ENCODE results near the gene SSBP2. TPM values are rescaled to one million over a fixed set of nuclear protein-coding genes. Genes with fewer than 3 reads are reported as not detected.

The SSBP2 gene
- total and polyA plus RNA-seq, 4 donors, result 17.2 to 99.9 (median 27.3) TPM

DNA sequence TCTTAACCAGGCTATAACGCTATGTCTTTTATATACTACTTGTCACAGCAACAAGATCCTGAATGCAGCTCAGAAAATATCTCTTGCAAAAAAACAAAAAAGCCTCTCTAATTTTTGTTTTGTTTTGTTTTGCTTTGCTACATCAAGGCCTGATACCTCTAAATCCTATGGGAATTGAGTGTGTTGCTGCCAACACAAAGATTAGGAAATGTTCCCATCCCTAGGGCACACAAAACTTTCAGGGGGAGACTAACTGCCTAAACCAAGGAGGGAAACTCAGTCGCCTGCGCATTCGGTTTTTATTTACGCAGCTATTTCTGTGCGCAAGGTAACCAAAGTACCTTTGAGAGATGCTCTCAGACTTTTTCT is 1.7 kb downstream of the SSBP2 start:
- Histone ChIP-seq H3K36me3 (ENCODE audit: control insufficient read depth in 4 of 4, insufficient read depth in 4 of 4, low read length in 4 of 4) (no peaks in the 10 kb centered on the region), H3K4me3 (no peak overlapping the region), H3K9ac (ENCODE audit: insufficient read depth in 1 of 2, low read length in 2 of 2) (peak overlapping the region; percentile 26 to 82), H3K9me3 (ENCODE audit: control insufficient read depth in 4 of 4, insufficient read depth in 3 of 4, low read length in 3 of 4) (no peaks in the 10 kb centered on the region), H3K27me3 (ENCODE audit: control insufficient read depth in 3 of 3, insufficient read depth in 3 of 3, low read length in 2 of 3) (no peaks in the 10 kb centered on the region), H3K27ac (ENCODE audit: low read depth in 1 of 2, low read length in 1 of 2) (peak overlapping the region in 1 of 2 donors; percentile 76), H3K4me1 (ENCODE audit: control insufficient read depth in 5 of 5, insufficient read depth in 5 of 5, low read length in 5 of 5) (peaks cover 0 to 22% (median 2%) of the 10 kb centered on the region in 5 donors)
- no peak for ATAC-seq (ENCODE audit: insufficient read depth, low FRiP score)
- TF ChIP-seq, protein P1, sequence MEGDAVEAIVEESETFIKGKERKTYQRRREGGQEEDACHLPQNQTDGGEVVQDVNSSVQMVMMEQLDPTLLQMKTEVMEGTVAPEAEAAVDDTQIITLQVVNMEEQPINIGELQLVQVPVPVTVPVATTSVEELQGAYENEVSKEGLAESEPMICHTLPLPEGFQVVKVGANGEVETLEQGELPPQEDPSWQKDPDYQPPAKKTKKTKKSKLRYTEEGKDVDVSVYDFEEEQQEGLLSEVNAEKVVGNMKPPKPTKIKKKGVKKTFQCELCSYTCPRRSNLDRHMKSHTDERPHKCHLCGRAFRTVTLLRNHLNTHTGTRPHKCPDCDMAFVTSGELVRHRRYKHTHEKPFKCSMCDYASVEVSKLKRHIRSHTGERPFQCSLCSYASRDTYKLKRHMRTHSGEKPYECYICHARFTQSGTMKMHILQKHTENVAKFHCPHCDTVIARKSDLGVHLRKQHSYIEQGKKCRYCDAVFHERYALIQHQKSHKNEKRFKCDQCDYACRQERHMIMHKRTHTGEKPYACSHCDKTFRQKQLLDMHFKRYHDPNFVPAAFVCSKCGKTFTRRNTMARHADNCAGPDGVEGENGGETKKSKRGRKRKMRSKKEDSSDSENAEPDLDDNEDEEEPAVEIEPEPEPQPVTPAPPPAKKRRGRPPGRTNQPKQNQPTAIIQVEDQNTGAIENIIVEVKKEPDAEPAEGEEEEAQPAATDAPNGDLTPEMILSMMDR (IDR thresholded peaks at IDR 0.05; ENCODE audit: control extremely low read depth, extremely low read depth), result no peak
- DNase-seq, result peak; percentile 16 to 65 (median 48)
- WGBS, 2 donors, result 8 to 15% methylated on average over 6 of the region's 6 CpGs

DNA sequence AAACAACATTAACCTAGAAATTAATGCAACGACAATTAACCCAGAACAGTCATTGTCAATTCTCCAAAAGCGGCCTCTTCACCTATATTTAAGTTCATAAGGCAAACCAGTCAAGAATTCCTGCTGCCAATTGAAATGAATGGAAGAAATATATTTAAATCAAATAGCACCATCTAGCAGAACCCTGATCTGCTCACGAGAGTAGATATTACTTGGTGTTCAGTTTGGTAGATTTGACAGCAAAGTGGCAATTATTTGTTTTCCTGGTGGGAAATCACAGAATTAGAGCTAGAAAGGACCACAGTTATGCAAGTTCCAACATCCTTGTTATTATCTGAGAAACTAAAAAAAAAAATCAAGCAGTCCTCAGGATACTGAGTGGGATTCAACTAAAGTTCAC is 2.3 kb downstream of the SSBP2 start:
- no peak overlapping the region for H3K4me3 ChIP-seq
- no peaks in the 10 kb centered on the region for H3K27me3 ChIP-seq (ENCODE audit: control insufficient read depth in 3 of 3, insufficient read depth in 3 of 3, low read length in 2 of 3)
- TF ChIP-seq, protein P1 (IDR thresholded peaks at IDR 0.05; ENCODE audit: control extremely low read depth, extremely low read depth), result no peak
- H3K27ac ChIP-seq (ENCODE audit: low read depth in 1 of 2, low read length in 1 of 2), result no peak overlapping the region
- H3K9ac ChIP-seq (ENCODE audit: insufficient read depth in 1 of 2, low read length in 2 of 2), result peak overlapping the region in 1 of 2 donors; percentile 82
- H3K9me3 ChIP-seq (ENCODE audit: control insufficient read depth in 4 of 4, insufficient read depth in 3 of 4, low read length in 3 of 4), result no peaks in the 10 kb centered on the region
- H3K36me3 ChIP-seq (ENCODE audit: control insufficient read depth in 4 of 4, insufficient read depth in 4 of 4, low read length in 4 of 4), result no peaks in the 10 kb centered on the region
- 64 to 79% methylated on average over 3 of the region's 3 CpGs for WGBS, 2 donors
- ATAC-seq (ENCODE audit: insufficient read depth, low FRiP score) (no peak), DNase-seq (peak in 2 of 3 donors; percentile 32 to 51)
- H3K4me1 ChIP-seq (ENCODE audit: control insufficient read depth in 5 of 5, insufficient read depth in 5 of 5, low read length in 5 of 5), result peaks cover 0 to 22% (median 1%) of the 10 kb centered on the region in 5 donors

DNA sequence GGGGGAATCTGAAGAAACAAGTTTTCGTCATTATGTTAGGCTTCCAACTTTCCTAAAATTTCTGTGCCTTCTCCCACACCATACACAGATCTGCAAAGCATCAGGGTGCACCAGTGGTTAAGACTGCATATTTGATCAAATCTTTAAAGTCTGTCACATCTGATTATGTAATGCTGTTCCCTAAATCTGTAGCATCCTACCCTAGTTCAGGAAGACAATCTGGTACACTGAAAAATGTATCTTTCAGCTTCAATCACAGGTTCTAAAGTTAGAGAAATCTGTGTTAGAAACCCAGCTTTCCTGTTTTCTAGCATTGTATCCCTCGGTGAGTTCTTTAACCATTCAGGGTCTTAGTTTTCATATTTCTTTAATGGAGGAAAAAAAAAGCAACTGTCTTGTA is 3.9 kb downstream of the SSBP2 start:
- Histone ChIP-seq H3K27ac (ENCODE audit: low read depth in 1 of 2, low read length in 1 of 2) (no peak overlapping the region), H3K4me3 (no peak overlapping the region), H3K9ac (ENCODE audit: insufficient read depth in 1 of 2, low read length in 2 of 2) (no peak overlapping the region), H3K27me3 (ENCODE audit: control insufficient read depth in 3 of 3, insufficient read depth in 3 of 3, low read length in 2 of 3) (no peaks in the 10 kb centered on the region), H3K9me3 (ENCODE audit: control insufficient read depth in 4 of 4, insufficient read depth in 3 of 4, low read length in 3 of 4) (no peaks in the 10 kb centered on the region), H3K4me1 (ENCODE audit: control insufficient read depth in 5 of 5, insufficient read depth in 5 of 5, low read length in 5 of 5) (peaks cover 0 to 17% (median 1%) of the 10 kb centered on the region in 5 donors), H3K36me3 (ENCODE audit: control insufficient read depth in 4 of 4, insufficient read depth in 4 of 4, low read length in 4 of 4) (no peaks in the 10 kb centered on the region)
- no peak for DNase-seq
- WGBS, 2 donors, result 58 to 67% methylated on average over 2 of the region's 2 CpGs
- ATAC-seq (ENCODE audit: insufficient read depth, low FRiP score), result no peak
- TF ChIP-seq, protein P1 (IDR thresholded peaks at IDR 0.05; ENCODE audit: control extremely low read depth, extremely low read depth), result no peak

DNA sequence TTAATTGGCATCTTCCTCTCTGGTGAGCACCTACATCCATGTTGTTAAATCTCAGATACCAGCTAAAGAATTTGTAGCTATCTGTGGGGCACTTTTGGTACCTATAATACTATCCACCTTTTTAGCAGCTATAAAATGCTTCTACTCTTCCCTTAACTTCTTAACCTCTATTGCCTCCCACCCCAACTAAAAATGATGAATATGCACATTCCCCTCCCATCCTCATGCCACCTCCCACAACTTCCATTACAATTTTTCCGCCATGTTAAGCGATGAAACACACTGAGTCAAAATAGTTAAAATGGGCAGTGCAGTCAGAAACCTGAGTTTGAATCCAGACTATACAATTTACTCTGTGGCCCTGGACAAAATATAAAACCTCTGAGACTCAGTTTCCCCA is 10.1 kb downstream of the SSBP2 start:
- Histone ChIP-seq H3K36me3 (ENCODE audit: control insufficient read depth in 4 of 4, insufficient read depth in 4 of 4, low read length in 4 of 4) (no peaks in the 10 kb centered on the region), H3K27me3 (ENCODE audit: control insufficient read depth in 3 of 3, insufficient read depth in 3 of 3, low read length in 2 of 3) (no peaks in the 10 kb centered on the region), H3K4me3 (no peak overlapping the region), H3K9me3 (ENCODE audit: control insufficient read depth in 4 of 4, insufficient read depth in 3 of 4, low read length in 3 of 4) (no peaks in the 10 kb centered on the region), H3K27ac (ENCODE audit: low read depth in 1 of 2, low read length in 1 of 2) (no peak overlapping the region), H3K4me1 (ENCODE audit: control insufficient read depth in 5 of 5, insufficient read depth in 5 of 5, low read length in 5 of 5) (peaks cover 0 to 4% (median 0%) of the 10 kb centered on the region in 5 donors), H3K9ac (ENCODE audit: insufficient read depth in 1 of 2, low read length in 2 of 2) (no peak overlapping the region)
- DNase-seq, result no peak
- ATAC-seq (ENCODE audit: insufficient read depth, low FRiP score), result no peak
- TF ChIP-seq, protein P1 (IDR thresholded peaks at IDR 0.05; ENCODE audit: control extremely low read depth, extremely low read depth), result no peak
- WGBS, 2 donors, result 99 to 100% methylated on average over 2 of the region's 2 CpGs

Data from lung (tissue), 12 donors.